Stimulated activated CD8-positive, alpha-beta memory T cell treated with anti-CD3 and anti-CD28 coated beads, Interleukin-12 subunit alpha, Interleukin-12 subunit beta, amount 100 ng/mL, for 1 hour (primary cell): ENCODE data around the gene ASB2.

Experiments
- DNase-seq: peaks from one replicate; pipeline ENCODE4 v3.0.0-alpha.2; 2020; ENCODE audit warnings: low read depth

Gene ASB2

GRCh38 chr14:94000267-94000666 lies 23.9 kb upstream of the ASB2 start:
- no peak for DNase-seq

GRCh38 chr14:93999573-93999972 lies 23.2 kb upstream of the ASB2 start:
- DNase-seq = no peak

GRCh38 chr14:93998871-93999403 lies 22.6 kb upstream of the ASB2 start:
- no peak for DNase-seq

- no peak for DNase-seq
Measured at GRCh38 chr14:93997916-93998870, 21.8 kb upstream of the ASB2 start.

DNA sequence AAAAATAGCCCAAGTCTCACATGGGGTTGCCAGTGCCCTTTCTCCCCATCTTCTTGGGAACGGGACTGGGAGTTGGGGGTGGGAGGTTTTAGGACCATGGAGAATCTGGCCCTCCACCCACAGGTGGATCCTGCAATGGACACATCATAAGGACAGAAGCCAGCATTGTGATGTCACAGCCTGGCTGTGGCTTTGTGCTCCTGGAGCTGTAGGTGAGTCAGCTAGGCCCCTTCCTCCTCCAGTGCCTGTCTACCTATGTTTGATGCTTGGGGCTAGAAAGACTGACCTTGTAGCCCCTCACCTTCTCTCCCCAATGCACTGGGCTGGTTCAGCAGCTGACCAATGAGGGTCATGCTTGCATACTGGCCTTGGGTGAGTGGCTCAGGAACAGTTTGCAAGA lies 20.7 kb upstream of the ASB2 start, which contains the start of gene CCDC197:
TSS of gene CCDC197 (plus strand) at position 220 of the 400 bp plus-strand sequence. CDS start 831 bp downstream, outside the sequence.
- no peak for DNase-seq

DNA sequence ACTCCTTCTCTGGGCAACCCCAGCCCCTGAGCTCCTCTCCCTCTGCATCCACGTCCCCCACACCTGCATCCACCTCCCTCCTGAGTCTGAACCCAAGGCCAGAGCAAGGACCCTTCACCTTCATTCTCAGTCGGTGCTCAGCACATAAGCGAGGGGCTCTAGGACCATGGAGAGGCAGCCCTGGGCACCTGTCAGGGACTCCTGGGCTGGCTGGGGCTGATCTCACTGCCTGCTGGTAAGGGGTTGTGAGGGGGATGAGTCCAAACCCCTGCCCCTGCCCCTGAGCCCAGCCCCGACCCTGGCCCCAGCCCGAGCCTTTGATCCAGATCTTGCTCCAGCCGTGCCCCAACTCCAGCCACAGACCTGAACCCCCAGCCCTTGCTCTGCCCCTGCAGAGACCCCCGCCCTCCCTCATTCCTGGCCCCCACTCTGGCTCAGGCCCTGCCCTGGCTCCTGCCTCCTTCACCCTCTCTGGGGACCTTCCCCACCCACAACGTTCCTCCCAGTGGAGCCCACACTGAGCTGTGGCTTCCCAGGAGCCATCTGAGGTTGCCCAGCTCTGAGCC lies 19.8 kb upstream of the ASB2 start:
- no peak for DNase-seq

DNA sequence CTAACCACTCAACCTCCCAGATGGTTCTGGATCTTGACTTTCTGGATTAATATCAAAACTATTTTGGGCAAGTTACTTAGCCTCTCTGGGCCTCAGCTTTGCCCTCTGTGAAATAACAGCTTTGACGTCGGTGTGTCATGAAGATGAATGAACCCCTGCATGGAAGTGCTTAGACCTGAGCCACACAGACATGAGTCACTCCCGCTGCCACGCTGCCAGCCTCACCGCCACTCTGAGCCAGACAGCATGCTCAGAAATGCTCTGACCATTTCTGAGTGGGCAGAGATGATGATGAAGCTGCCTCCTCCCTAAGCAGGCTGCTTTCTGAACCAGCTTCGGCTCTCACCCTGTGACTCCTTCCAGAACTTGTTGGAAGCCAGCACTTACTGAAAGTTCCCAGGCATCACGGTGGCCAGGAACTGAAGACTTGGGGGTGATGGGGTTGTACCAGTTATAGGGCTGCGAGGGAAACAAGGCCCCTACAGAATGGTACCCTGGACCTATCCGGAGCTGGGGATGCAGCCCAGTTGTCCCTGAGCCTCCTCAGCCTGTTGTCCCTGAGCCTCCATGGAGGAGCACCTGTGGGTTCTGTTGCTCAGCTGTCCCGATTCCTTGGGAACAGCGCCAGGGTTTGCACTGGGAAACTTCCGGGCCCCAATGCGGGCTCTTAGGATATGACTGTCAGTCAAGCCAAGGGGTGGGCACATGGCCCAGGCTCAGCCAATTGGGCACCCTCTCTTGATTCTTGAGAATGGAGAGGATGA lies 18.7 kb upstream of the ASB2 start:
- DNase-seq = no peak

DNA sequence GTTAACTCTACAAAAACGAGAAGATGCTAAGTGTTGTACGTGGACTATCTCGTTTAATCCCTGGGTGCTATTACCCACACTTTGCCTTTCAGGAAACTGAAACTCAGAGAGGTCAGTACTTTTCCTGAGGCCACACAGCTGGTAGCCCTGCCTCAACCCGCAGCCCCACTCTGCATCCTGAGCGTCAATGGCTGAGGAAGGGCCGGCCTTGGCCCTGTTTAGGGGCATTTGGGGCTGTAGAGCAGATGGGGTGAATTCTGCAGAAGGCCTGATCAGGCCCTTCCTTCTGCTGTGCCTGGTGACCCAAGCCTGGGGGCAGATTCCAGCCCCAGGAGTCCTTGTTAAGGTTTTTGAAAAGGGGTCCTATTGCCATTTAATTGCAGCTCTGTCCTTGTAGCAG lies 17.0 kb upstream of the ASB2 start:
- DNase-seq = no peak

- DNase-seq = no peak
Measured at GRCh38 chr14:93991649-93992048, 15.3 kb upstream of the ASB2 start.

DNA sequence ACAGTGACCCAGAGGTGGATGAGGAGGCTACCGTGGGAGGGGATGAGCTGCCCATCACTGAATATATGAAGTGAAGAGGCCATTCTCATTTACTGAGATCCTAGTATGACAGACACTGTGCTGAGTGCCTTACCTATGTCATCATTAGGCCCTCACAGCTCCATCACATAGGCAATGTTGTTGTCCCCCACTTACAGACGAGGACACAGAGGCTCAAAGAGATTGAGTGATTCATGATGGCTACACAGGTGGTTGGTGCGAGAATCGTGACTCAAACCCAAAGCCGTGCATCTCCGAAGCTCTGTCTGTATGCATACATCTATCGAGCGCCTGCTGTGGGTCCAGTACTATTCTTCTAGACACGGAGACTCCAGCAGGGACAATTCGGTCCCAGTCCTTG lies 14.8 kb upstream of the ASB2 start:
- no peak for DNase-seq

- DNase-seq = no peak
Measured at GRCh38 chr14:93989939-93990338, 13.6 kb upstream of the ASB2 start.

GRCh38 chr14:93987815-93988476 lies 11.6 kb upstream of the ASB2 start:
- DNase-seq = no peak

DNA sequence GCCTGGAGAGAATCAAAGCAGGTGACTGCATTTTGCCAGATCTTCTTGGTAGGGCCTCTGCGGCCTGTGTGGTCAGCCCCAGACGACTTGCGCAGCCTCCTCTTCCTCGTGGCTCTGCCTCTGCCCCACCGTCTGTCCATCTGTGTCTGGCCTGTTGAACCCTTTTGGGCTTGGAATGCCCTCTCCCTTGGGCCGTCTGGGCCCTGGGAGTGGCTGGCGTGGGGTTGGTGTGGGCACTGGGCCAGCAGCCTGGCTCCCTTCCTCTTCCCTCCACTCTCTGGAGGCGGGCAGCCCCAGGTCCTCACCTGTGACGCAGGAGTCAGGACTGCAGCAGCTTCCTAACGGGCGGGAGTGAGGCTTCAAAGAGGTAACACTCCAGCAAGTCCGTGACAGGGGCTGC lies 11.0 kb upstream of the ASB2 start:
- DNase-seq = no peak

DNA sequence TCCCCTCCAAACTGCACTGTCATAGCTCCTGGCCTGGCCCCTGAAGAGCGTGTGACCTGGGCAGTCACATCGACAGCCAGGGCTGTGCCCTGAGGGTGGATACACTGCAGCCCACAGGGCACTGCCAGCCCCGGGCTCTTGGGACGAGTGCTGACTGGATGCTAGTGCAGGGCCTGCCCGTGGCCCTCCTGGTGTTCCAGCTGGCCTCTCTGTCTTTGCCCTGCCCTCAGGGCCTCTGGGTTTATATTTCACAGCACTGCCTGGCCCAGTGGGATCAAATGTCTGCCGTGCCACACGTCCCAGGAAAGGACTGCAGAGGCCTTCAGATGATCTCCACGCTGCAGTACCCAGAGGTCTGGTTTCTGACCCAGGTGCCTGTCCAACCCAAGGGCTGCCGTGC lies 10.6 kb upstream of the ASB2 start:
- DNase-seq = no peak

DNA sequence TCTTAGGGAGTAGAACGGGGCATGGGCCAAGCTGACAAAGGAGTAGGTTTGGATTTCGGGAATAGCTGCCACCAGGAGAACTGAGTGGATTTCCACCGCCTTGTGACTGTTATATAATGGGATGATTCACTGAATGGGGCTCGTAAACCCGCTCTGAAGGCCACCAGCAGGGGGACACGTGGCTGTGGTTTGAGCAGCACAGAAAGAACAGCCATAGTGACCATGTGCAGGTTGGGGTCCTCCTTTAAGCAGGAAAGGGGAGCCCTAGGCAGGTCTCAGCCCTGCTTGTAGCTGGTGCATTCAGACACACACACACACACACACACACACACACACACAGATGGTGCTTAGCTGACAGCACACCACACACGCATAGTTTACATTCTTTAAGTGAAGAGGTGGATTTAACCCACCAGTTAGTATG lies 8.6 kb upstream of the ASB2 start:
- DNase-seq = no peak

DNA sequence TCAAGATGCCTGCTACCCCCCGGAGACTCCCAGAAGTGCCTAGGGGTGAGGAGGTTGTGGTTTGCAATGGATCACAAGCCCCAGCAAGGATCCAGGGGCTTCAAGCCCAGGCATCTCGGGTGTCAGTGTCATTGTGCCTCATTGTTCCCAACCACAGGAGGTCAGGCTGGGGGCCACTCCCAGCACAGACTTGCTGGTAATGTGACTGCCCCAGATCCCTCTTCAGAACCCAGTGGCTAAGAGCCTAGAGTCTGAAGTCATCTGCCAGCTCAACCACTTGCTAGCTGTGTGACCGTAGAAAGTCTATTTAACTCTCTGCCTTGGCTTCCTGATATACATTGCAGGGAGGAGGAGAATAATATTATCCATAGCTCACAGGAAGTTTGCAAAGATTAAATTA lies 7.7 kb upstream of the ASB2 start:
- no peak for DNase-seq

DNA sequence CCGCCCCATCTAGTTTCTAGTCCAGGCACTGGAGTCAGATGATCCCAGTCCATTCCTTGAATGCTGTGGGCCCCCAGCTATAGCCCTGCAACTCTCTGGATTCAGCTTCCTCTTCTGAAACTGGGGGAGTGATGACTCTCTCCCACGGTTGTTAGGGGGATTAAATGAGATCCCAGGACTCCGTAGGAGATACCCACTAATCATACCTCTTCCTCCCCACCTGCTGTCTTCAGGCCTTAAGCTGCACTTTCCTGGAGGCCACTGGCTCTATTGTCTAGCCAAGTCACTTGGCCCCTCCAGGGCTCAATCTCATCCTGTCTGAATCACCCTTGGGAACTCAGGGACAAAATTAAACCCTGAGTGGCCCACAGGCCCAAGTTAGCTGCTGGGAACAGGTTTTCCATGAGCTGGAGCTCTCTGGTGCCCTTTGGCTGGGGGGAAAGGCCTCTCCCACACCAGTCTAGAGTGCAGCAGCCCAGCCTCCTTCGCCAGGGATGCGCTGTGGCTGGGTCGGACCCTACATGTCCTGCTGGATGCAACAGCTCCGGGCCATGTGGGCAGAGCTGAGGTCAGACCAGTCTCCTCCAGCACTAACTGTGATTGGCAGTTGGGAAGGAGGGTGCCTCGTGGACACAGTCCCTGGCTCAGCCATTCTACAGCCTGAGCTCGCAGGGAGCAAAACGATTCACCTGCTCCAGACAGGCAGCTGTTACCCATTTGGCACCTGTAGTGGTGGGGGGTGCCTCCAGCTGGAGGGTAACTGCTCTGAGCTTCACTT lies 6.0 kb upstream of the ASB2 start:
- no peak for DNase-seq

GRCh38 chr14:93981316-93982229 lies 5.2 kb upstream of the ASB2 start:
- no peak for DNase-seq

GRCh38 chr14:93980456-93981201 lies 4.3 kb upstream of the ASB2 start:
- DNase-seq = no peak
